GM19099 (cell line): ENCODE data around the gene NF2.

Source experiments
- POLR2A ChIP-seq: IDR thresholded peaks from 3 replicates; pipeline ENCODE4 v1.6.1; 2011; ENCODE audit warnings: low read depth; ENCODE audit not compliant: insufficient read length; ENCODE audit errors: extremely low read depth

The NF2 gene

DNA sequence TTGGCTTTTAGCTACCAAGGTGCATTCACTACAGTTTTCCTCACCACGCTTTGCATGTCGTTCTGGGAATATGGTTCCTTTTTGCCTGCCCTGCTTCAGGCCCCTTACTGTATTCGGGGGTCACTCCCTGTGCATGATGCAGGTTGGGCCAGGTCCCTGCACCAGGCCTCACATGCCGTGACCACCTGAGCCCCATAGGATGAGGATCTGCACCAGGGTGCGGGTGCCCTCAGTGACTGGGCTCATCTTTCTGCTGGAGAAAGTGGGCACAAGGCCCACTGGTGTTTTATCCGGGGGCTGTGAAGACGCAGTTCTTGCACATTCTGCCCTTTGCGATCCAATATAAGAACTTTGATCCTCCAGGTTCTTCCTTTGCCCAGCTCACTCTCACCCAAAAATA is 70.7 kb downstream of the NF2 start:
- TF ChIP-seq POLR2A, result no peak

DNA sequence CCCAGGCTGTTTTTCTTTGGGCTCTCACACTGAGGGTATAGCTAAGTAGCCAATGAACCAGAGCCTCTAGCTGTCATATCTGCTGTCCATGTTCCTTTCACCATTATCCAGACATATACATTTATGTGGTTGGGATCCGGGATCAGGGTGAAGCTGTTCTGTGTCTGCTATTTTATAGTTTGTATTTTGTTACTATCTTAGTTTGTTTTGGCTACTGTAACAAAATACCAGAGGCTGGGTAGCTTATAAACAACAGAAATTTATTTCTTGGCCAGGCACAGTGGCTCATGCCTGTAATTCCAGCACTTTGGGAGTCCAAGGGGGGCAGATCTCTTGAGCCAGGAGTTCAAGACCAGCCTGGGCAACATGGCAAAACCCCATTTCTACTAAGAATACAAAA is 75.9 kb downstream of the NF2 start:
- no peak for TF ChIP-seq POLR2A

DNA sequence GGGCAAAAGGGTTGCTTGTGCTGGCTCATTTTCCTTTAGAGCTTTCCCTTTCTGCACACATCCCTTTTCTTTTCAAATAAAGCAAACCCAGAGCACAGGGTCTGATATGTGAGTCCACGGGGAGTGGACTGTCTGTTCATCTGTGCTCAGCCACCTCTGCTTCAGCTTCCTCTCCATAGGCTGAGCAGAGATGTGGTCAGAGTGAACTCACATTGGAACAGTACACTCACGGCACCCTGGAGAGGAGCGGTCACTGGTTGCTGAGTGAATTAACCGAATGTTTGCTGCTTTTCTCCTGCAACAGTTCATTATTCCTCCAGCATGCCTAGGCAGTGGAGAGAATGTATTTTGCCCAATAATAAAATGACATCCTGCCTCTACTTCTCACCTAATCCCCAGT is 80.1 kb downstream of the NF2 start:
- no peak for TF ChIP-seq POLR2A

DNA sequence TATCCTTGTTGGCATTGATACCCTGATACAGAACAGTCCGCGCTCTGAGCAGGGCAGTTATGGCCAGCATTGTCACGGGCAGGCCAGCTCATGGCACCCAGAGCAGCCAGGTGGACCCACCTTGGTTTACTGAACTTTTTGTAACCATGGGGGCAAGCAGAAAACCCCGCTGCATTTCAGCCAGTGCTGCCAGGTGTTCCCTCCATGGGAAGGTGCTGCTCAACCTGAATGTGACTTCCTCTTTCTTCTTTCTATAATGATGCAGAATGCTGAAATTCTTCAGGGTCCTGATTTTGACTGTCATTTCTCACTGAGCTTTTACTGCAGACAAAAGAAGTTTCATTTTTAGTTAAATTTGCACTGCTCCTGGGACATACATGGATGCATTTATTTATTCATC is 80.8 kb downstream of the NF2 start:
- TF ChIP-seq POLR2A, result no peak

DNA sequence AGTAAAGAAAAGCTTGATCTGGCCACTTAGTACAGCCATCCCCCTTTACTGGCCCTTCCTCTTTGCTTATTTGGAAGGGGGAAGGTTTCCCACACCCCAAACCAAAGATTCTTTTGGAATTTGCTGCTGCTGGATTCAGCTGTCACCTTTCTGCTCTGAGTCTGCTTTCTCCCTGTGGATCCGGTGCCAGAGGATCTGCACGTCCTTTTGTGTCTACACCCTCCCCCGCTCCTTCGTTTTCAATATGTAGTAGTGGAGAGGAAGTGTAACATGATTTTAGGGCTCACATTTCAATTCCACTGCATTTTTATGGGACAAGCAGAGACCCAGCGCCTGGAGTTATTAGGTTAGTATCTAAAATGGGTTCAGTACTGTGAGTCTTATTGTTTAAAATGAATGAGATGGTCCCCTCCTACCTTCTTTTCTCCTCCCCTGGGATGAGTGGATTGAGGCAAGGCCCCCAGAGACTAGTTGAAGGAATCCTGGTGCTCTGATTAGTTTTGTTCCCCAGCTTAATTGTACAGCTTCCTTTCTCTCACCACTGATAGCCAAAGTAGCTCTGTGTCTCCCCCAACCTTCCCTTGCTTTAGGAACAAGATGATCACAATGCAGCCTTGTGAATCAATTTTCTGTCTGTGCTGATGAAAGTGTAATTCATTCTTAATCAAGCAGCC is 85.9 kb downstream of the NF2 start:
- TF ChIP-seq POLR2A, result no peak

DNA sequence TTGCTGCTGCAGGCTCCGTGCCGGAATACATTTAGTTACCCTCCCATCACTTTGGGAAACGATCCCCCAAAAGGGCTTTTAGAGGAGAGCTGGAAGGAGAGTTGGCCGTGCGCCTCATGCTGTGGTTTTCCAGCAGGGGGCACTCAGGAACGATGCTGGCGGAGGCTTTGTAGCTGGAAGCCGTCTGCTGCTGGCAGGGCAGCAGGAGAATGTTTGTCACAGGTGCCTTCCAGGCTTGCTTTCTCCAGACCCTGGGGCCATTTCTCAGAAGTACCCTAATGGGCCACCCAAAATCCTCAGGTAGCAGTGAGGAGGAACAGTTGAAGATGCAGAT is 86.4 kb downstream of the NF2 start:
- TF ChIP-seq POLR2A, result no peak

DNA sequence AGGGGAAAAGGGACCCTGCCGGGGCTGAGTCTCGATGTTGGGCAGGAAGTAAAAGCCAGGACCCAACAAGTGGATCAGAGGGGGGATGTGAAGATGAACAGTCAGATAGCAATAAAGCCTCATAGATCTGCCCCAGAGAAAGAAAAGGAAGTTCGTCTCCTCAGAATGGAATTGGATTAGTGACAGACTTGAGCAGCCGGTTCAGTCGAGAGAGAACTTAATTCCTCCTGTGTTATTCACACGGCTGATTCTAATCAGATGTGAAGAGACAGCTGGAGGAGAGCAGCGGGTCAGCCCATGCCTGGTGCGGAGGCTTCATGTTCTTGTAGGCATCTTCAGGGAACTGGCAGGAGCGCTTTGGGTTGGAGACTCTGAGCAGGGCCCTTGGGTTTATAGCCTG is 87.0 kb downstream of the NF2 start:
- TF ChIP-seq POLR2A, result no peak

DNA sequence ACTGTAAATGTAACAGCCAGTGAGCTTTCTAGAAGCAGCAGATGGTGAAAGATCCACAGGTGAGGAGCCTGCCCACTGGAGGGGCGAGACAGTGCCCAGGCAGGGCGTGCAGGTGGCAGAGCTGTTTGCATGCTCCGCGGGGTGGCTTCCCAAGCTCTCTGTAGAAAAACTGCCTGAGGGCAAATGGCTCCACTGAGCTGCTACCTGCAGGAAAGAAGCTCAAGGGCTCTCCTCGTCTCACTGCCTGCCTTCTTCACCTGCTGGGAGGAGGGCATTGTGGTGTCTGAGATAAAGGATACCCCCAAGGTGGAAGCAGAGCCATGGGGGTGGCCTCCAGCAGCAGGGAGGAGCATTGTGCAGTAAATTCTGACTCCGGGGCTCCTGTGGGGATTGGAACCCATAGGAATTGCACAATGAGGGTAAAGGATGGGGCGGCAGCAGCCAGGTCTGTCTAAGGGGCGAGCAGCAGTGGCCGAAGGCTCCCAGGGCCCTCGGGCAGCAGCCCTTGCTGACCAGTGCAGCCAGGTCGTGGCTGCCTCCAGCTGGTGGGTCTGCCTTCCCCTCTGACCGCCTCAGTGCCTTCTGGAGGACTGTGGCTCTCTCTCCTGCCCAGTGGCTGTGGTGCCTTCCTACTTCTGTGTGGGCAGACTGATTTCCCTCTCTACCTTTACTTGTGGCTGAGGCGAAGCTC is 88.3 kb downstream of the NF2 start:
- no peak for TF ChIP-seq POLR2A

DNA sequence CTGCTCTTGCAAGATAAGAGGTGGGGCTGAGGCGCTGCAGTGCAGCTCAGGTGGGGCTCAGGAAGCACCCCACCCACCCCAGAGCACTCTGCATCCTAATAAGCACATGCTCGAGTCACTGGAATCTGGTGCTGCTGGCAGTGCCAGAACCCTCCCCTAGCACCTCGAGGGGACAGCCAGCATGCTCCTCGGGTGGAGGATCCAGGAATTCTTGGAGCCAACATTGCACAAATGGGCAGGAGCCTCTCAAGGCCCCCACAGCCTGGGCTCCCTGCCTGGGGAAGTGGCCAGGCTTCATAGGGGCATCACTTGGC is 88.9 kb downstream of the NF2 start:
- TF ChIP-seq POLR2A, result no peak

DNA sequence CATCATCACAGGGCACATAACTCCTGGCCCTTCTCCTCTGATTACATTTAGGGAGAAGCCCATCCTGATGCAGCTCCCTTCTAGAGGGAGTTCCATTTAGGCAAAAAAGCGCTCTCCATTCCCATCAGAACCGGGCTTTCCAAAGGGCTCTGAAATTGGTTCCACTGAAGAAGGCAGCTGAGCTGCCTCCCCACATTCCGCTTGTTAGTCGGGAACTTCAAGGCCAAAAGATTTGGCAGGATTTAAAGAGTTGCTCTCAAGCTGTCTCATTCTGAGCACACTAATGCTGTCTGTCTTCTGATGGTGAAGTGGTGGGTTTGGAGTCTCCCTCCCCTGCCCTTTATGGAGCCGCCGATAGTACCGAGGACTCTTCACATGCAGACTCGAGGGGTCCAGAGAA is 89.7 kb downstream of the NF2 start:
- TF ChIP-seq POLR2A, result no peak

DNA sequence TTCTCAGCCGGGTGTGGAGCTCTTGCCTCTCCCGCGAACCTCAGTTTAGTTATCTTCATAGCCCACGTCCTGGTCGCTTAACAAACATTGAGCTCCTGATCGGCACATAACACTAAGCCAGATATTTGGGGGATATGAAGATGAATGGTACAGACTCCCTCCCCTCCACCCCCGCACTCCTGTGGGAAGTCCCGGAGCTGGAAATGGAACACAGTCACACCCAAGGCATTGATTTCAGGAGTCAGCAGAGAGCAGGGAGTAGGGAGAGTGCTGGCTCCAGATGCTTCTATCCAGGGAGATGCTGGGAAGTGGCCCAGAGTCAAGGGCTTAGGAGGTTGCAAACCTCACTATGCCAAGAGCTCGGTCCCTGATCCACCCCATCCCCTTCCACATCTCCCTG is 90.2 kb downstream of the NF2 start:
- TF ChIP-seq POLR2A, result no peak

DNA sequence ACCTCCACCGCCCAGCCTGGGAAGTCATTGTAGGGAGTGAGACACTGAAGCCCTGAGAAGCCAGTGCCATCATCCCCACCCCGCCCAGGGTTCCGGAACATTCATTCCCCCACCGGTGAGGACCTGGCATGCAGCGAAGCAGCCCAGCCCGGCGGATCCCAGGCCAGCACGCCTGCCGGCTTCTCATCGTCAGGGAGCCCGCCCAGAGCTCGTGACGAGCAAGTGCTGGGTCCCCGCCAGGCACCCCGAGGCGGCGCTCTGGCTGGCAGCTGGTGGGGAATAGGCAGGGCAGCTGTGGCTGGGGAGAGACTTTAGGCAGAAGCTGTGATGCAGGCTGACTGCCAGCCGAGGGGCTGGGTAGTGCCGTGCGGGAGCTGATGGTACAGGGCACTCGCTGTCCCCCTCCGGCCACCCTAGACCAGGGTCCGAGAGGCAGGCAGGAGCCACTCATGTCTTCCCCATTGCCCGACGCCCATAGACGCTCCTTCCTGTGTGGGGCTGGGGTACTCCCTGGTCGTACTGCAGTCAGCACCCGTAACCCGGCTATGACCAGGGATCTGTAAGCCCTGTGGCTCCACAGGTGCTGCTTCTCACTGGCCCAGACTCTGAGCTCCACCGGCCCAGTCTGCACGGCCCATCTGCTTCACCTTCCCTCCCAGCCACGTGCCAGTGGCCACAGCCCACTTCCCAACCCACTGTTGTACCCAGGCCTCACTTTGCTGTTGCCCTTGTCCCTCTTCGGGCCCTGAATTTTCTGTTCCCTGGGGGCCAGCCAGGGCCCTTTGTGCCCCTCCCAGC is 91.9 kb downstream of the NF2 start:
- TF ChIP-seq POLR2A, result no peak

DNA sequence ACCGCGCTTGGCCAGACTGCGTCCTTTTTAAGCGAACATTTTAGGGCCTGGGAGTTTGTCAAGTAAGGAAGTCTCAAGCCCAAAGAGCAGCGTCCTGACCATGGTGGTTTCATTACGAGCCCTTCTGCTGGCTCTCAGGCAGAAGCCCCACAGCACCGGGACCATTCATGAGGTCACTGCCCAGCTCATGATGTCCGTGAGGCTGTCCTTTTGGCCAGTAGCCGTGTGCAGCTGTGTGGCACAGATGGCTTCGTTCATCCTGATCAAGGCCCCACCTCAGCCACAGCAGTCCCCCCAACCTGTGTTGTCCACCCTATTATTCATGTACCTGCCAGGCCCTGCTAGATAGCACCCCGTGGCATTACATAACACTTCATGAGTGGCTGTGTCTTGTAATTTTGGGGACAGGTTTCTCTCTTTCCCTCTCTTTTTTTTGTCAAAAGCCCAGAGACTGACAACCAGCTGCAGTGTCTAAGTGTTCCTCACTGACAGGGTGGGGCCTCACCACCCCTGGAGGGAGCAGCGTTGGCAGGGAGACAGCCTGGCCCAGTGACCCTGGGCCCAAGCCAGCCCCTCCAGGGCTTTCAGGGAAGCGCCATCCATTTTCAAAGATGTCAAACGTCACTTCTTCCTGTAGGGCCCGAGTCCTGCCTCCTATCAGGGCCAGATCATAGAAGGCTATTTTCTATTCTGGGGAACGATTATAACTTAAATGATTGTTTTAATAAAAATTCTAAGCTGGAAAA is 94.6 kb downstream of the NF2 start:
- TF ChIP-seq POLR2A, result no peak

DNA sequence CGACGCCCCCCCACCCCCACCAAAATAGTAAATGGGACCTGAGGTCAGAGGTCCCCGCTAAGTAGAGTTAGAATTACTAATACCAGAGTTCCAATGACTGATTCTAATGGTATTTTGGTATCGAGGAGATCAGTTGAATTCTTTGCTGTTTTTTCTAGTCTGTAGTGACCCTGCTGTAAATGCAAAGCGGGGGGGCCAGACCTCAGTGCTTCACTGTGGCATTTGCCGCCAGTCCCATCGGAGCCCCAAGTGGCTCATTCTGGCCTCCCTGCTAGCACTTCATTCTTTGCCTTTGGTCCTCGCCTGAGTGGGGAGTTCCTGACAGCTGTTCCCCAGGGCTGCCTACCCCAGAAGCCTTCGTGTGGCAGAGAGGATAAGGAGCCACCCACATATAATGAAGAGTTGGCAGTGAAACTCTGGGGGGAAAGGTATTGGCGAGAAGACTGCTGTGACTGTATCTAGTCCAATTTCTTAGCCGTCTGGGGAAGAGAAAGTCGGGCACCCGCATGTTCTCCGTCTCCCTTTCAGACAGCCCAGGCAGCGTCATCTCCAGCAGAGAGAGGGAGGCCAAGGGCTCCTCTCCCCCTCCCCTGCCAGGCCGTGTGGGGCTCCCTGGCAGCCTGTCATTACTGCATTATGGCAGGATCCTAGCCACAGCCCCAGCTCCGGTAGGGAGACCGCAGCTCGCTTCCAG is 96.9 kb downstream of the NF2 start:
- TF ChIP-seq POLR2A, result no peak

DNA sequence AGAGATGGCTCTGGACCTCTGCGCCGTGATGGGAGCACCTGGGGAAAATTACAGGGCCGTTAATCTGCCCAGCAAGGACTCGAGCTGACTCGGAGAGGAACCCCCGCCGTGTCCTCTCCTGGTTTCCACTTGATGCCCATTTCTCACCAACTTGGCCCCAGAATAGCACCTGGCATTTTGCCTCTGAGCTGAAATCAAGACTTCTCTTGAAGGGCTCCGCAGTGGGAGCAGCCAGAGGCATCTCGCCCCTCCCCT is 97.4 kb downstream of the NF2 start:
- TF ChIP-seq POLR2A, result no peak
